Activated CD4-positive, alpha-beta memory T cell treated with anti-CD3 and anti-CD28 coated beads, Interleukin-2, amount 10 ng/mL, durations not matched to agents 7 days and 5 days (primary cell): Measurements from ENCODE around the gene LTB4R. TPM values are rescaled to one million over a fixed set of nuclear protein-coding genes. Genes with fewer than 3 reads are reported as not detected.
"Not testable (repeated sequence)": the region's sequence is repeated elsewhere in the genome, so short reads cannot be mapped to it uniquely, and the experiment has no call there.

ENCODE experiments used
- CTCF ChIA-PET: fragments of 350-600 bp; sonication (Branson Sonifier 250); formaldehyde crosslinking; loops from one replicate; lab custom pipeline; 2021; ENCODE audit warnings: antibody characterized with exemption, inconsistent platforms; lab: Charles Lee
- POLR2A ChIA-PET: fragments of 350-600 bp; sonication (Branson Sonifier 250); formaldehyde crosslinking; loops from one replicate; lab custom pipeline; 2021; ENCODE audit warnings: antibody characterized with exemption; lab: Charles Lee
- DNase-seq: peaks from one replicate; pipeline ENCODE4 v3.0.0-alpha.2; 2020
- H3K27ac Mint-ChIP-seq: one replicate; pipeline ENCODE4 v1.8.0; 2021; ENCODE audit warnings: mild to moderate bottlenecking, mixed read lengths
- H3K27me3 Mint-ChIP-seq: one replicate; pipeline ENCODE4 v1.8.0; 2021; ENCODE audit warnings: mixed read lengths
- H3K36me3 Mint-ChIP-seq: one replicate; pipeline ENCODE4 v1.8.0; 2021; ENCODE audit warnings: low read depth, mixed read lengths
- H3K4me1 Mint-ChIP-seq: one replicate; pipeline ENCODE4 v1.8.0; 2021; ENCODE audit warnings: mixed read lengths
- H3K4me3 Mint-ChIP-seq: one replicate; pipeline ENCODE4 v1.8.0; 2021; ENCODE audit warnings: mild to moderate bottlenecking, mixed read lengths
- H3K9me3 Mint-ChIP-seq: one replicate; pipeline ENCODE4 v1.8.0; 2021; ENCODE audit warnings: mixed read lengths
- total RNA-seq, 2 experiments: library from RNA; stranded (reverse); gene quantifications; one replicate each; pipeline ENCODE4 v1.2.3, GENCODE V29; 2021

LTB4R gene
- total RNA-seq, 2 experiments from 2014 or later: 36.1 to 37.9 TPM

DNA sequence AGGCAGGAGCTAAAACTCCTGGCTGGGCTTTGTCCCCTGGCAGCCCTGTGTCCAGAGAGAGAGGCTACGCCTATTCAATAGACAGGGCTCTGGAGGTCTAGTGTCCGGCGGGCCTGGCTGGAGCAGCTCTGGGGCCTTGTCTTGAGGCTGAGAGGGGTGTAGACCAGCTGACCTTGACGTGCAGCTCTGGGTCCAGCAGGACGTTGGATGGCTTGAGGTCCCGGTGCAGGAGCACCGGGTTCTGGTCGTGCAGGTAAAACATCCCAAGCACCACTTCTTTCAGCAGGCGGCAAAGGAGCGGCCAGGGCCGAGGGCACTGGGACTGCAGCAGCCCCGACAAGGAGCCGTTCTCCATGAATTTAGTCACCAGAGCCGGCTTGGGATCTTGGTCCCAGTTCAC is 27.5 kb downstream of the LTB4R start:
- ChIA-PET CTCF (interaction anchor here (1.4 to 18.8 kb wide), 4 partner anchors 11 to 98 kb away, joined by 5 to 494 read pairs (median 19); partner anchors contain the start of genes CBLN3 and KHNYN), POLR2A (interaction anchor here (0.6 to 5.4 kb wide), 8 partner anchors 9 to 103 kb away, joined by 3 to 69 read pairs (median 8); partner anchors contain the start of genes CBLN3, DHRS1, KHNYN and NOP9)
- Mint-ChIP-seq H3K36me3 (peaks cover 33% of the 10 kb centered on the region), H3K9me3 (no peaks in the 10 kb centered on the region), H3K27me3 (peaks cover 33% of the 10 kb centered on the region), H3K4me1 (peaks cover 47% of the 10 kb centered on the region), H3K27ac (peak overlapping the region; percentile 6), H3K4me3 (peak overlapping the region; percentile 97)
- no peak for DNase-seq

- POLR2A ChIA-PET: interaction anchor here (0.6 to 5.4 kb wide), 19 partner anchors 8 to 204 kb away, joined by 3 to 69 read pairs (median 4); partner anchors contain the start of genes CBLN3, DHRS1, KHNYN and LTB4R2
- Mint-ChIP-seq H3K36me3 (peaks cover 33% of the 10 kb centered on the region), H3K9me3 (no peaks in the 10 kb centered on the region), H3K27me3 (peaks cover 31% of the 10 kb centered on the region), H3K27ac (peak within 1 kb of the TSS; percentile 83), H3K4me1 (peaks cover 42% of the 10 kb centered on the region), H3K4me3 (peak within 1 kb of the TSS; percentile 97)
- peak; percentile 82 for DNase-seq
- CTCF ChIA-PET: interaction anchor here (0.8 to 18.8 kb wide), 7 partner anchors 12 to 102 kb away, joined by 3 to 494 read pairs (median 5); partner anchors contain the start of genes CBLN3, KHNYN and TINF2
These were observed 28.2 kb downstream of the LTB4R start, which contains the start of gene RIPK3 for GRCh38 chr14:24339284-24340151. Gene RIPK3, minus strand, starts transcription at chr14:24339991. Its CDS starts 165 bp downstream, at chr14:24339826.

GRCh38 chr14:24340606-24341005 is 29.3 kb downstream of the LTB4R start:
- Mint-ChIP-seq H3K27ac (no peak overlapping the region), H3K4me3 (no peak overlapping the region), H3K36me3 (peaks cover 27% of the 10 kb centered on the region), H3K27me3 (peaks cover 33% of the 10 kb centered on the region), H3K9me3 (no peaks in the 10 kb centered on the region), H3K4me1 (peaks cover 34% of the 10 kb centered on the region)
- no peak for DNase-seq
- CTCF ChIA-PET: interaction anchor here (0.8 to 18.8 kb wide), 3 partner anchors 32 to 101 kb away, joined by 4 to 494 read pairs (median 5); partner anchors contain the start of genes CBLN3 and KHNYN
- POLR2A ChIA-PET: interaction anchor here (0.8 to 5.4 kb wide), 7 partner anchors 10 to 98 kb away, joined by 3 to 69 read pairs (median 6); partner anchors contain the start of genes CBLN3, KHNYN, RABGGTA and TINF2

DNA sequence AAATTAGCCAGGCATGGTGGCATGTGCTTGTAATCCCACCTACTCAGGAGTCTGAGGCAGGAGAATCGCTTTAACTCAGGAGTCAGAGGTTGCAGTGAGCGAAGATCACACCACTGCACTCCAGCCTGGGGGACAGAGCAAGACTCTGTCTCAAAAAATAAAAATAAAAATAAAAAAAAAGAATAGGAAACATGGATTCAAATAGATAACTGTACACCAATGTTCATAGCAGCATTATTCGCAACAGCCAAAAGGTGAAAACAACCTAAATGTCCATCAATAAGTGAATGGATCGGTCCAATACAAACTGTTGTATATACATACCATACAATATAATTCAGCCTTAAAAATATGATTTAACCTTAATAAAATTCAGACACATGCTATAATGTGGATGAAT is 31.6 kb downstream of the LTB4R start:
- H3K4me1 Mint-ChIP-seq: peaks cover 19% of the 10 kb centered on the region
- no peak overlapping the region for H3K27ac Mint-ChIP-seq
- H3K9me3 Mint-ChIP-seq: no peaks in the 10 kb centered on the region
- ChIA-PET CTCF (interaction anchor here (2.8 kb wide), 1 partner anchor 9 kb away, joined by 13 read pairs; no protein-coding TSS in a partner anchor), POLR2A (no interaction called here)
- no peak overlapping the region for H3K4me3 Mint-ChIP-seq
- H3K27me3 Mint-ChIP-seq: peaks cover 42% of the 10 kb centered on the region
- no peak for DNase-seq
- H3K36me3 Mint-ChIP-seq: peaks cover 8% of the 10 kb centered on the region

DNA sequence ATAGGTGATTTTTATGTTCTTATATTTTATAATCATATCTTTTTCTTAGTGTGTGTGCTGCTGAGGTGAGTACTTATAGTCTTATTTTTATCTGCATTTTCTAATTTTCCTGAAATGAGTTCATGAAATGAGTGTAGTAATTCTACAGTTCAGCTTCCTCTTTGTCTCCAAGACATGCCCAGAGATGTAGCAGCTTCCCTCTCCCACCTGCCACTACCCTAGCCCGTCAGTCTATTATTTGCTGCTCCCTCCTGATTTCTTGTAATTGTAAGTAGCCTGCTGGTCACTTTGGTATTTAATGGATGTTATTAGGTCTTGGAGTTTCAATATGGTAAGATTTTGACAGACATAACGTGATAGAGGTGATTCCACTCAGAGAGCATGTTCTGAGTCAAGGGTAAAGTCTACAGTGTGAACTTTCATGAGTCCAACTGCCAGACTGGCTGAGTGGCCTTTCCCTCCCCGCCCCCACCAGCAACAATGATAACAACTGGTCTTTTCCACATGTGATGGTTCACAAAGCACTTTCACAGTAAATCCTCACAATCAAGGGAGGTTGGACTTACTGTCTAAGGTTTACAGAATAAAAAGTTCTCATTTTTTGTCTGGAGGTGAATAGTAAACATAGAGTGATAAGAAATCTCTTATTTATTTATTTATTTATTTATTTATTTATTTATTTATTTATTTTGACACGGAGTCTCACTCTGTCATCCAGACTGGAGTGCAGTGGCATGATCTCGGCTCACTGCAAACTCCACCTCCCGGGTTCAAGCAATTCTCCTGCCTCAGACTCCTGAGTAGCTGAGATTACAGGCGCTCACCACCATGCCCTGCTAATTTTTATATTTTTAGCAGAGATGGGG is 32.7 kb downstream of the LTB4R start:
- no peaks in the 10 kb centered on the region for H3K9me3 Mint-ChIP-seq
- ChIA-PET POLR2A (interaction anchor here (1.3 kb wide), 1 partner anchor 87 kb away, joined by 3 read pairs; no protein-coding TSS in a partner anchor), CTCF (interaction anchor here (2.8 to 3.2 kb wide), 2 partner anchors 11 to 87 kb away, joined by 13 to 14 read pairs; no protein-coding TSS in a partner anchor)
- H3K4me3 Mint-ChIP-seq: no peak overlapping the region
- no peaks in the 10 kb centered on the region for H3K36me3 Mint-ChIP-seq
- no peak for DNase-seq
- H3K27me3 Mint-ChIP-seq: peaks cover 47% of the 10 kb centered on the region
- H3K4me1 Mint-ChIP-seq: peaks cover 8% of the 10 kb centered on the region
- H3K27ac Mint-ChIP-seq: no peak overlapping the region

GRCh38 chr14:24347134-24347533 is 35.8 kb downstream of the LTB4R start:
- POLR2A ChIA-PET: interaction anchor here (1.6 kb wide), 1 partner anchor 8 kb away, joined by 6 read pairs; the partner anchor contains the start of gene RIPK3
- H3K4me1 Mint-ChIP-seq: no peaks in the 10 kb centered on the region
- CTCF ChIA-PET: interaction anchor here (1.2 to 3.2 kb wide), 4 partner anchors 13 to 84 kb away, joined by 3 to 14 read pairs (median 8); no protein-coding TSS in a partner anchor
- no peak overlapping the region for H3K27ac Mint-ChIP-seq
- no peak for DNase-seq
- H3K36me3 Mint-ChIP-seq: no peaks in the 10 kb centered on the region
- H3K9me3 Mint-ChIP-seq: no peaks in the 10 kb centered on the region
- no peak overlapping the region for H3K4me3 Mint-ChIP-seq
- peaks cover 63% of the 10 kb centered on the region for H3K27me3 Mint-ChIP-seq

DNA sequence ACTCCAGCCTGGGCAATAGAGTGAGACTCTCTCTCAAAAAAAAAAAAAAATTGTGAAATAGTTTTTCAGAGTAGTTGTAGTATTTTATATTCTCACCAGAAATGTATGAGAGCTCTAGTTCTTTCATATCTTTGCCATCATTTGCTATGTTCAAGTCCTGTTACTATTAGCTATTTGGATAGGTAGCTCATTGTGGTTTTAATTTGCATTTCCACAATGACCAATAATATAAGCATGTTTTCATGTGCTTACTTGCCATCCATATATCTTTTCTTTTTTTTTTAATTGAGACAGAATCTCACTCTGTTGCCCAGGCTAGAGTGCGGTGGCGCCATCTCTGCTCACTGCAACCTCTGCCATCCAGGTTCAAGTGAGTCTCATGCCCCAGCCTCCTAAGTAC is 36.9 kb downstream of the LTB4R start:
- CTCF ChIA-PET: interaction anchor here (1.6 to 1.8 kb wide), 2 partner anchors 14 to 16 kb away, joined by 4 to 13 read pairs; no protein-coding TSS in a partner anchor
- H3K36me3 Mint-ChIP-seq: no peaks in the 10 kb centered on the region
- H3K27ac Mint-ChIP-seq: no peak overlapping the region
- POLR2A ChIA-PET: interaction anchor here (1.6 kb wide), 1 partner anchor 9 kb away, joined by 6 read pairs; the partner anchor contains the start of gene RIPK3
- no peaks in the 10 kb centered on the region for H3K4me1 Mint-ChIP-seq
- H3K9me3 Mint-ChIP-seq: no peaks in the 10 kb centered on the region
- no peak for DNase-seq
- H3K27me3 Mint-ChIP-seq: peaks cover 66% of the 10 kb centered on the region
- no peak overlapping the region for H3K4me3 Mint-ChIP-seq

GRCh38 chr14:24349742-24350141 is 38.4 kb downstream of the LTB4R start:
- no peak for DNase-seq
- no peak overlapping the region for H3K4me3 Mint-ChIP-seq
- ChIA-PET POLR2A (interaction anchor here (0.9 kb wide), 1 partner anchor 87 kb away, joined by 3 read pairs; no protein-coding TSS in a partner anchor), CTCF (no interaction called here)
- H3K27ac Mint-ChIP-seq: no peak overlapping the region
- no peaks in the 10 kb centered on the region for H3K36me3 Mint-ChIP-seq
- H3K4me1 Mint-ChIP-seq: no peaks in the 10 kb centered on the region
- H3K27me3 Mint-ChIP-seq: peaks cover 67% of the 10 kb centered on the region
- H3K9me3 Mint-ChIP-seq: no peaks in the 10 kb centered on the region

- Mint-ChIP-seq H3K4me1 (no peaks in the 10 kb centered on the region), H3K27ac (no peak overlapping the region), H3K9me3 (no peaks in the 10 kb centered on the region), H3K27me3 (peaks cover 57% of the 10 kb centered on the region), H3K4me3 (no peak overlapping the region), H3K36me3 (no peaks in the 10 kb centered on the region)
- POLR2A ChIA-PET: interaction anchor here (1.2 kb wide), 1 partner anchor 10 kb away, joined by 3 read pairs; no protein-coding TSS in a partner anchor
- CTCF ChIA-PET: interaction anchor here (1.5 to 1.7 kb wide), 2 partner anchors 19 to 80 kb away, joined by 4 to 8 read pairs; no protein-coding TSS in a partner anchor
- DNase-seq: no peak
These were observed 40.2 kb downstream of the LTB4R start for GRCh38 chr14:24351517-24351916.

- ChIA-PET CTCF (no interaction called here), POLR2A (no interaction called here)
- Mint-ChIP-seq H3K27ac (no peak overlapping the region), H3K4me3 (no peak overlapping the region), H3K36me3 (no peaks in the 10 kb centered on the region), H3K4me1 (no peaks in the 10 kb centered on the region), H3K9me3 (no peaks in the 10 kb centered on the region), H3K27me3 (peaks cover 53% of the 10 kb centered on the region)
- no peak for DNase-seq
These were observed 42.5 kb downstream of the LTB4R start for GRCh38 chr14:24353559-24354481.

GRCh38 chr14:24354482-24354825 is 43.2 kb downstream of the LTB4R start:
- H3K36me3 Mint-ChIP-seq, H3K4me3 Mint-ChIP-seq, H3K27ac Mint-ChIP-seq, DNase-seq, H3K4me1 Mint-ChIP-seq, H3K9me3 Mint-ChIP-seq, POLR2A ChIA-PET: not testable (repeated sequence)
- CTCF ChIA-PET: interaction anchor here (0.7 kb wide), 1 partner anchor 85 kb away, joined by 3 read pairs; no protein-coding TSS in a partner anchor
- H3K27me3 Mint-ChIP-seq: peaks cover 47% of the 10 kb centered on the region
